Measurements from ENCODE around the gene VCL.
A peak's percentile ranks its signal among the peaks of the same experiment; 100 is the strongest.
"Not testable (repeated sequence)": the region's sequence is repeated elsewhere in the genome, so short reads cannot be mapped to it uniquely, and the experiment has no call there.

The VCL gene

GRCh38 chr10:74000892-74001669, 3.2 kb downstream of the VCL start:
- DNase-seq = no peak

GRCh38 chr10:74006269-74006668, 8.4 kb downstream of the VCL start:
- no peak for DNase-seq

DNA sequence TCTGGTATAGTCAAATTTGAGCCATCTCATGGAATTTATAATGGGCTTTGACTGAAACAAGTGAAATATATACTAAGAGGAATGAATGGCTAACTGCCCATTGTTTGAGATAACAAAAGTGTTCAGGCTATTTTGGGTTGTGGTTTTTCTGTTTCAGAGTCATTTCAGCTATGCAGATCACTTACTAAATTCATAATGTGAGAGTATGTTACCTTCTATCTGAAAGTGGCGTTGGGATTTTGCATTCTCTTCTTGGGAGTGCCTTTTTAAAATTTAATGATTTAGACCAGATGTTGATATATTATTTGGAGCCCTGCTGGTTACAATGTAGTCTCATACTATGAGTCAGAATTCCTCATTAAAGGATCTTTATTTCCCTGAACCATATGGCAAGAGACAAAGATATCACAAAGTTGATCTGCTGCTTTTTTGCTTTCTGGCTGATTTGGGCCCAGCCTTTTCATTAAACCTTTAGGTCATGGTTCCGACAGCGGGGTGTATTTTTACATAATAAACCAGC, 10.4 kb downstream of the VCL start:
- no peak for DNase-seq

GRCh38 chr10:74011017-74011416, 13.1 kb downstream of the VCL start:
- DNase-seq = no peak

- DNase-seq = peak in 2 of 56 donors; percentile 2 to 28
These were observed 13.9 kb downstream of the VCL start for GRCh38 chr10:74011770-74012169.

- no peak for DNase-seq
These were observed 14.6 kb downstream of the VCL start for GRCh38 chr10:74012480-74012879.

DNA sequence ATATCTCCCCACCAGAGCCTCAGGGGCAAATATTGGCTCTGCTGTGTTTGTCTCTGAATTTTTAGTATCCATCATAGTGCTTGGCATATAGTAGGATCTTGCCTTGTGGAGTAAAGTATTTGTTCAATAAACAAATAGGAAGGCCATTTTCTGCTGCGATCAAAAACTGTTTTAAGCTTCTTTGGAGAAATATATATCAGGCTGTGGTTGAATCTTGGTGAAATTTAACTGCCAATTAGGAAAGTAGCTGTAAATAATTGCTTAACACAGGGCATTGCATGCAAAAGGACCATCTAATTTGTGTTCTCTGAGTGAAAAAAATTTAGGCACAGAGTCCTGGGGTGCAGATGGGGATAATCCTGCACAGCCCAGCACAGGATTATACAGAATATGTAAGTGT, 15.1 kb downstream of the VCL start:
- no peak for DNase-seq

DNA sequence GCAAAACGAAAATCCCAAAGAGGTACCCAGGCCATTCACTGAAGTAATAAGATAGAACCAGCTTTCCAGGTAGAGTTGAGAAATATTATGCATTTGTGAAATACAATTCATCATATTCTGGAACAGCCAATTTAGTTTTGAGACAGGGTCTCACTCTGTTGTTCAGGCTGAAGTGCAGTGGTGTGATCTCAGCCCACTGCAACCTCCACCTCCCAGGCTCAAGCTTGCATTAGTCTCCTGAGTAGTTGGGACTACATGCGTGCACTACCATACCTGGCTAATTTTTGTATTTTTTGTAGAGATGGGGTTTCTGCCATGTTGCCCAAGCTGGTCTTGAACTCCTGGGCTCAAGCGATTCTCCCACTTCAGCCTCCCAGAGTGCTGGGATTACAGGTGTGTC, 16.7 kb downstream of the VCL start:
- not testable (repeated sequence) for DNase-seq

DNA sequence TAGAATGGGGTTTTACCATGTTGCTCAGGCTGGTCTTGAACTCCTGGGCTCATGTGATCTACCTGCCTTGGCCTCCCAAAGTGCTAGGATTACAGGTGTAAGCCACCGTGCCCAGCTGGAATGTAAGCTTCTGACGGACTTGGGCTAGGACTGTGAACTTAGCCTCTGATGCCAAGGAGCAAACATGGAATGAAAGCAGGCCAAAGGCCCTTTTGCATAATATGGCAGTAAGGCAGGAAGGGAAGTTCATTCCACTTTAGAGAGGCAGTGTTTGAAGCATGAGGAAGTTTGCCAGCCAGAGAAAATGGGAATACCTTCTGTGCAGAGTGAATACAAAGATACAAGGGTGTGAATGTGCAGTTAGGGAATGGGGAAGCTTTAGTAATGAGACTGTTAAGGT, 20.3 kb downstream of the VCL start:
- no peak for DNase-seq

DNA sequence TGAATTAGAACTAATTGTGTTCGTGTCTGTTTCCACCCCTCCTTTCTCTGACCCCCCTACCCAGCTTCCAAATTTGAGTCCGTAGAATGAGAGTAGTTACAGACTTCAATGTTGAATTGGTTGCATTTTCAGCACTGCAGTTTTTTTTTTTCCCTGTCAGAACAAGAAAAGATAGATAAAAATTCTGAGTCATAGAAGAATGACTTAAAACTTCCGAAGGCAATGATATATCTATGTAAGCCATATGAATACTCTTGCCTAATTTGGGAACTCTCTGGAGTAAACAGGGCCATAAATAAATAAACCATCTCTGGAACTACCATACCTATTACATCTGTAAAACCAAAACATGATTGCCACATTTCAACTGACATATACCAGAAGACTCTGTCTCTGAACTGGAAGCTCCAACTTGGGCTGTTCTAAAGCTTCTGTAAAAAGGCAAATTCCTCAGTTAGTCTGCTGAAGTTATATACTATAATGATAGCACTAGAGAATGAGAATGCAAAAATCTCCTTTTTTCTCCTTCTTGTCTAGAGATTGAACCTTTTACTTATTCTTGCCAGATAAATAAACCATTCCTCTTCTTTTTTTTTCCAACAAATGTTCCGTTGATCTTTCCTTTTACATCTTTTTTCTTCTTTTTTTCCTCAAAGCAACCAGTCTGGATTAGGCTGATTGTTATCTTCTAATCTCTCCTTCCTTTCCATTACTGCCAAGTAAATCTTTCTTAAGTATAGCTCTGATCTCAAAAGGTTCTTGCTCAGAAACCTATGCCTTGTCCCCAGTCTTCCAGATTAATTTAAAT, 23.5 kb downstream of the VCL start:
- DNase-seq = no peak

DNA sequence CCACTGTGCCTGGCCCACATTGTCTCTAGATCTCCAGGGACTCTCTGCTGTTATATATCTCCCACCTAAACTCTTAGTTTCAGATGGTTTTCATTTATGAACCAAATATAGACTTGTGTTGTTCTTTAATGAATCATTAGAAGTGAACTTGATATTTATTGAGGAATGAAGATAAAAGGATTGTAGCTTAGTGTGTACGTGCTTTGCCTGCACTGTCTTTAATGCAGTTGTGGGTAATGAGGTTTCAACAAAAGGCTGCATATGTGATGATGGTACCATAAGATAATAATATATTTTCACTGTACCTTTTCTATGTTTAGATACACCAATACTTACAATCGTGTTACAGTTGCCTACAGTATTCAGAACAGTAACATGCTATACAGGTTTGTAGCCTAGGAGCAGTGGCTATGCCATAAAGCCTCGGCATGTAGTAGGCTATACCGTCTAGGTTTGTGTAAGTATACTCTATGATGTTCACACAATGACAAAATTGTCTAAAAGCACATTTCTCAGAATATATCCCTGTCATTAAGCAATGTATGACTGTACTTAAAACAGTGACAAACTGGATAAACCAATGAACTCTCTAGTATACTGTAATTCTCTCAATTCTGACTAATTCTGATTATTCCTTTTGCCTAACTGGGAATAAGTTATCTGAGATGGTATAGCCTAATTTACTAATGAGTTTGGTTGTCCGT, 25.2 kb downstream of the VCL start:
- no peak for DNase-seq

DNA sequence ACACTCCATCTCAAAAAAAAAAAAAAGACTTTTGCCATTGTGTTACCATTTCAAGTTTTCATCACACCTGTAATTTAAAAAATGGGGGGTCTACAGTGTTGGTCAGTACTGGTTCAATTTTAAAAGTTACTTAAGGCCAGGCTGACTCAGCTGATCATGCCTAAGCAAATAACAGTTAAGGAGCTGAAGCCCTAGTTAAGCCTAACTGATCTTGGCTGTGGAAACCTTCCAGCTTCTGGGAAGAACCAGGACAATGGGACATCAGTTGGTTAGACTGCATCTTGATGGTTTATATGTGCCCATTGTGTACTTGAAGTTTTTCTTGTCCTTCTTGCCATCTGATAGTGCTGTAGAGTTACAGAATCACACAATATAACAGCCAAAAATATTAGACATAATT, 26.7 kb downstream of the VCL start:
- DNase-seq = no peak

GRCh38 chr10:74025380-74025978, 27.6 kb downstream of the VCL start:
- no peak for DNase-seq

- DNase-seq = no peak
These were observed 28.6 kb downstream of the VCL start for GRCh38 chr10:74026428-74027015.

DNA sequence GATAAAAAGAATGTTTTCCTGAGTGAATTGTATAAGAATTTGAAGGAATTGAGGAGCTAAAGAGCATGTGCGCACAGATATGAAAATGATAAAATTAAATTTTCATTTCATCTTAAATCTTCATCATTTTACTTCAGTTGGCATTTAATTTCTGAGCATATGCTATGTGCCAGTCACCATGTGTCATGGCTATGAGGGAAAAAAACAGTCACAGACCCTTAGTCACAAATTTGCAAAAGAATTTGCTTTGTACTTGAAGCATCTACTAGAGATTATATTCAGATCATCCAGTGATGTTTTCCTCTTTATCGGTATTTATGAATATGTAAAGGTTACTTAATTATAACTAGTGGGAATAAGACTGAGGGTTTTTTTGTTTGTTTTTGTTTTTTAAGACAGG, 29.8 kb downstream of the VCL start:
- DNase-seq = no peak

GRCh38 chr10:74029943-74030342, 32.0 kb downstream of the VCL start:
- DNase-seq = no peak

- DNase-seq = not testable (repeated sequence)
These were observed 34.3 kb downstream of the VCL start for GRCh38 chr10:74032208-74032607.

DNA sequence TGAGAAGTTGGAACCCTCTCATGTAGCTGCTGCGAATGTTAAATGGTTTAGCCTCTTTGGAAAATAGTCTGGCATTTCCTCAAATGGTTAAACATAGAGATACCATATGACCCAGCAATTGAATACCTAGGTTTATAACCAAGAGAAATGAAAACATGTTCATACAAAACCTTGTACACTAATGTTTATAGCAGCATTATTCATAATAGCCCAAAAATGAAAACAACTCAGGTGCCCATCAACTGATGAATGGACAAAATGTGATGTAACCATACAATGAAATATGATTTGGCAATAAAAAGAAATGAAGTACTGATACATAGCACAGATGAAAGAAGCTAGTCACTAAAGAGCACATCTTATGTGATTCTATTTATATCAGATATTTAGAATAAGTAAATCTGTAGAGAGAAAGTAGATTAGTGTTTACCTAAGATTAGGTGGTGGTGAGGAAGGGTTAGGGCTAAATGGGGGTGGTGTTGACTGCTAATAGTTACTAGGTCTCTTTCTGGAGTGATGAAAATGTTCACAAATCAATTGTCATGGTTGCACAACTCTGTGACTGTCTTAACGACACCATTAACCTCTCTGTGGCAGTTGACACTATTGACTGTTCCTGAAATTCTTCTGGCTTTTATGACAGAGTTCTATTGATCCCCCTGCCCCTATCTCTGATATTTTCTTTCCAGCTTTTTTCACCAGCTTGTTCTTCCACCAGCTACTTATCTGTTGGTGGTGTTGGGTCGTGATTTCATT, 35.2 kb downstream of the VCL start:
- DNase-seq = no peak

- DNase-seq = no peak
These were observed 35.8 kb downstream of the VCL start for GRCh38 chr10:74033702-74034101.

DNA sequence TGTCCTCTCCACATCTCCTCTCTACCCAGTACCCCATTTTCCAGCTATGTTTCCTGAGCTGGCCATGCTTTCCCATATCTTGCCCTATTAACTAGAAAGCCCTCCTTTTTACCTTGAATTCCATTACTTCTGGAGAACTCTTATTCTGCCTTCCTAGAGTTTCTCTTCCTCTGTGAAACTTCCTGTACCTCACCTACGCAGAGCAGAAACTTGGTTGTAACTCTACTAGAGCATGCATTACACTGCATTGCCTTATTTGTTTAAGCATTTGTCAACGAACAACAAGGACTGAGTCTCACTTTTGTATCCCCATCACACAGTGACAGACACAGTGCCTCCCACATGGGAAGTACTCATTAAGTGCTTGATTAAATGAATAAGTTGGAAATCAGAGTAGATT, 36.4 kb downstream of the VCL start:
- no peak for DNase-seq

All from amygdala (tissue), 56 donors.